ENCODE results near the gene ATP2C2. TPM values are rescaled to one million over a fixed set of nuclear protein-coding genes. Genes with fewer than 3 reads are reported as not detected.
A peak's percentile ranks its signal among the peaks of the same experiment; 100 is the strongest.

The ATP2C2 gene
- total RNA-seq, 1 donor: not detected

DNA sequence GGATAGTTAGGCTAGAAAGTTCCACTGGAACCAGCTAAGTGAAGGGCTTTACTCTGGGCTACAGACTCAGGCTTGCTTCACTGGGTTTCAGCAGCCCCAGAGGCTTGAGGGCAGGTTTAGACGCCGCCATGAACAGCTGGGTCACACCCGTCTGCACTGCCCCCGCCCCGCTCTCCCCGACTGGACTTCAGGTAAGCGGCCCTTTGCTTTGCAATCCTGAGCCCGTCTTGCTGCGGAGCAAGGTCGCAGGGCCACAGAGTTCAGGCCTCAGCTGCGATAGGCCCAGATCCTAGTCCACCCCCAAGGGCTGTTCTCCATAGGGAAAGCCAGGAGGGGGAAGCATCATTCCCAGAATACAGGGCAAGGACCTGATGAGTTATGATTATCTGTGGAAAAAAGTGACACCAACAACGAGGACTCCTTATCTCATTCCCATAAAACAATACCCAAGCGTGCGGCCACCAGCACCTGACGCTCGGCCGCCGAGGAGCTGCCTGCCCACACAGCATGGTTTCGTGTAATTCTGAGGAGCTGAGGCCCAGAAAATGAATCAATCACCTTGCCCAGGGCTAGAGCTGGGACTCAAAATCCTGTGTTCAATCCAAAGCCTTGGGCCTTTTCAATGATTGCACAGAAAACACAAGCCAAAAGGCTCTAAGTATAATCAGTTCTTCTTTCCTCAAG is 115.7 kb downstream of the ATP2C2 start:
- TF ChIP-seq, protein P1, sequence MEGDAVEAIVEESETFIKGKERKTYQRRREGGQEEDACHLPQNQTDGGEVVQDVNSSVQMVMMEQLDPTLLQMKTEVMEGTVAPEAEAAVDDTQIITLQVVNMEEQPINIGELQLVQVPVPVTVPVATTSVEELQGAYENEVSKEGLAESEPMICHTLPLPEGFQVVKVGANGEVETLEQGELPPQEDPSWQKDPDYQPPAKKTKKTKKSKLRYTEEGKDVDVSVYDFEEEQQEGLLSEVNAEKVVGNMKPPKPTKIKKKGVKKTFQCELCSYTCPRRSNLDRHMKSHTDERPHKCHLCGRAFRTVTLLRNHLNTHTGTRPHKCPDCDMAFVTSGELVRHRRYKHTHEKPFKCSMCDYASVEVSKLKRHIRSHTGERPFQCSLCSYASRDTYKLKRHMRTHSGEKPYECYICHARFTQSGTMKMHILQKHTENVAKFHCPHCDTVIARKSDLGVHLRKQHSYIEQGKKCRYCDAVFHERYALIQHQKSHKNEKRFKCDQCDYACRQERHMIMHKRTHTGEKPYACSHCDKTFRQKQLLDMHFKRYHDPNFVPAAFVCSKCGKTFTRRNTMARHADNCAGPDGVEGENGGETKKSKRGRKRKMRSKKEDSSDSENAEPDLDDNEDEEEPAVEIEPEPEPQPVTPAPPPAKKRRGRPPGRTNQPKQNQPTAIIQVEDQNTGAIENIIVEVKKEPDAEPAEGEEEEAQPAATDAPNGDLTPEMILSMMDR (IDR thresholded peaks at IDR 0.05; ENCODE audit: extremely low read depth, low read depth, low read length): no peak
- Histone ChIP-seq H3K4me1 (ENCODE audit: insufficient read depth, low read length) (peaks cover 4% of the 10 kb centered on the region), H3K4me2 (ENCODE audit: insufficient read depth, low read length) (no peak overlapping the region), H3K9me3 (ENCODE audit: low read depth, low read length) (no peaks in the 10 kb centered on the region), H3K79me2 (ENCODE audit: insufficient read depth, low read length) (no peaks in the 10 kb centered on the region), H4K20me1 (ENCODE audit: insufficient read depth, low read length) (peaks cover 34% of the 10 kb centered on the region), H2AFZ (ENCODE audit: low read length) (no peak overlapping the region), H3K27ac (ENCODE audit: low read depth, low read length) (no peak overlapping the region), H3K36me3 (ENCODE audit: insufficient read depth, low read length) (peaks cover 79% of the 10 kb centered on the region), H3K4me3 (ENCODE audit: insufficient read depth, low read length) (no peak overlapping the region), H3K27me3 (ENCODE audit: insufficient read depth, low read length) (no peaks in the 10 kb centered on the region)
- DNase-seq (ENCODE audit: insufficient read length, low spot score, missing footprints): peak; percentile 55

- DNase-seq (ENCODE audit: insufficient read length, low spot score, missing footprints): peak; percentile 88
- Histone ChIP-seq H3K27ac (ENCODE audit: low read depth, low read length) (no peak overlapping the region), H4K20me1 (ENCODE audit: insufficient read depth, low read length) (peaks cover 33% of the 10 kb centered on the region), H3K79me2 (ENCODE audit: insufficient read depth, low read length) (peaks cover 1% of the 10 kb centered on the region), H3K36me3 (ENCODE audit: insufficient read depth, low read length) (peaks cover 80% of the 10 kb centered on the region), H2AFZ (ENCODE audit: low read length) (no peak overlapping the region), H3K27me3 (ENCODE audit: insufficient read depth, low read length) (no peaks in the 10 kb centered on the region), H3K4me2 (ENCODE audit: insufficient read depth, low read length) (no peak overlapping the region), H3K4me3 (ENCODE audit: insufficient read depth, low read length) (no peak overlapping the region), H3K4me1 (ENCODE audit: insufficient read depth, low read length) (peaks cover 2% of the 10 kb centered on the region), H3K9me3 (ENCODE audit: low read depth, low read length) (no peaks in the 10 kb centered on the region)
- TF ChIP-seq, protein P1 (IDR thresholded peaks at IDR 0.05; ENCODE audit: extremely low read depth, low read depth, low read length): peak; percentile 86
Observed at GRCh38 chr16:84484579-84485254, 116.4 kb downstream of the ATP2C2 start.

- Histone ChIP-seq H3K4me3 (ENCODE audit: insufficient read depth, low read length) (no peak overlapping the region), H3K27ac (ENCODE audit: low read depth, low read length) (no peak overlapping the region), H3K79me2 (ENCODE audit: insufficient read depth, low read length) (peaks cover 2% of the 10 kb centered on the region), H2AFZ (ENCODE audit: low read length) (no peak overlapping the region), H3K4me2 (ENCODE audit: insufficient read depth, low read length) (no peak overlapping the region), H4K20me1 (ENCODE audit: insufficient read depth, low read length) (peaks cover 26% of the 10 kb centered on the region), H3K27me3 (ENCODE audit: insufficient read depth, low read length) (no peaks in the 10 kb centered on the region), H3K4me1 (ENCODE audit: insufficient read depth, low read length) (peaks cover 2% of the 10 kb centered on the region), H3K36me3 (ENCODE audit: insufficient read depth, low read length) (peaks cover 80% of the 10 kb centered on the region), H3K9me3 (ENCODE audit: low read depth, low read length) (no peaks in the 10 kb centered on the region)
- TF ChIP-seq, protein P1 (IDR thresholded peaks at IDR 0.05; ENCODE audit: extremely low read depth, low read depth, low read length): no peak
- DNase-seq (ENCODE audit: insufficient read length, low spot score, missing footprints): peak; percentile 44
Observed at GRCh38 chr16:84485255-84486010, 117.1 kb downstream of the ATP2C2 start.

DNA sequence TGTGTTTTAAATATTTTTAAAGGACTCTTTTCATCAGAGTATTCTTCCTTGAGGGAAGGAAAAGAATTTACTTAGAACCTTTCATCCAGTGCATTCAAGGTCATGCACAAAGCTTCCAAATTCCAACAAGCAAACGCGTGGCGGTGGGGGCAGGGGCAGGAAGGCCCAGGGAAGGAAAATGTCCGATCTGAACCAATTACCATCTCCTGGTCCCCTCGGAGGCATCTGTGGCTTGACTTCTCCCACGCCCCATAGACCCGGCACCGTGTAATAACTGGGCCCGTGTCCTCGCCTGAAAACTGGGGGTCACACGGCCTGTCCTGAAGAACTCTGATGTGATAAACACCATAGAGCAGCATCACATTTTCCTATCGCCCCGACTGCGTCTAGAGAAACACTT is 117.8 kb downstream of the ATP2C2 start:
- Histone ChIP-seq H3K4me2 (ENCODE audit: insufficient read depth, low read length) (no peak overlapping the region), H3K79me2 (ENCODE audit: insufficient read depth, low read length) (peaks cover 2% of the 10 kb centered on the region), H3K9me3 (ENCODE audit: low read depth, low read length) (no peaks in the 10 kb centered on the region), H3K27ac (ENCODE audit: low read depth, low read length) (no peak overlapping the region), H3K4me1 (ENCODE audit: insufficient read depth, low read length) (no peaks in the 10 kb centered on the region), H2AFZ (ENCODE audit: low read length) (no peak overlapping the region), H3K36me3 (ENCODE audit: insufficient read depth, low read length) (peaks cover 81% of the 10 kb centered on the region), H3K4me3 (ENCODE audit: insufficient read depth, low read length) (no peak overlapping the region), H3K27me3 (ENCODE audit: insufficient read depth, low read length) (no peaks in the 10 kb centered on the region), H4K20me1 (ENCODE audit: insufficient read depth, low read length) (peaks cover 23% of the 10 kb centered on the region)
- TF ChIP-seq, protein P1 (IDR thresholded peaks at IDR 0.05; ENCODE audit: extremely low read depth, low read depth, low read length): no peak
- DNase-seq (ENCODE audit: insufficient read length, low spot score, missing footprints): no peak

Data from osteoblast (primary cell).